Fibroblast of lung (primary cell): ENCODE measurements around the gene ARPC5.

Experiments used
- CTCF ChIP-seq, 2 donors: IDR thresholded peaks in 1 of 2; conservative IDR thresholded peaks in 1 of 2; 1 replicate in 1 of 2; 2 replicates in 1 of 2; pipeline ENCODE4 v1.5.1; 2011 to 2012; ENCODE audit warnings: low read length in 2 of 2, control low read depth in 1 of 2, inconsistent platforms in 1 of 2, low read depth in 1 of 2, mild to moderate bottlenecking in 1 of 2
- EZH2 ChIP-seq: IDR thresholded peaks from 2 replicates; pipeline ENCODE4 v1.5.1; 2012; ENCODE audit warnings: low read length, control low read depth, mild to moderate bottlenecking; ENCODE audit errors: missing control alignments

- TF ChIP-seq CTCF (conservative IDR thresholded peaks at IDR 0.05 in 1 of 2, IDR thresholded peaks at IDR 0.05 in 1 of 2; ENCODE audit: low read depth in 1 of 2, low read length in 2 of 2) (no peak), EZH2 (no peak)
Measured at GRCh38 chr1:183586926-183587325, 48.7 kb downstream of the ARPC5 start.
